HG03045 (cell line): ENCODE results near the gene NR2C2AP.
A peak's percentile ranks its signal among the peaks of the same experiment; 100 is the strongest.

Experiments used
- ATAC-seq: cut with Tn5 transposase; IDR thresholded peaks from one replicate; pipeline ENCODE4 v1.9.1; 2021; ENCODE audit warnings: mild to moderate bottlenecking, moderate library complexity; ENCODE audit not compliant: unreplicated experiment

The NR2C2AP gene

DNA sequence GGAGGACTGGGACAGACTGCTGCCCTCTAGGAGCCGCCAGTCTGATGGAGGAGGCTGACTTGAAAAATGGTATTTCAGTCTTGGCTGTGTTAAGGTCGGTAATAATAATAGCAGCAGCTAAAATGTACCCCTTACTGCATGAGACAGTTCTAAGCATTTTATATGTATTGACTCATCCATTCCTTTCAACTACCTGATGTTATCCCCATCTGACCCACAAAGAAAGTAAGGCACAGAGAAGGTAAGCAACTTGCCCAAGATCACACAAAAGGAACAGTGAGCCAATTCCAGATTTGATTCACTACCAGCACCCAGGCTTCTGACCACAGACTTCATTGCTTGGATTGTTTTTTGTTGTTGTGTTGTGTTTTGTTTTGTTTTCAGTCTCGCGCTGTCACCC, 12.6 kb upstream of the NR2C2AP start:
- ATAC-seq, result no peak

DNA sequence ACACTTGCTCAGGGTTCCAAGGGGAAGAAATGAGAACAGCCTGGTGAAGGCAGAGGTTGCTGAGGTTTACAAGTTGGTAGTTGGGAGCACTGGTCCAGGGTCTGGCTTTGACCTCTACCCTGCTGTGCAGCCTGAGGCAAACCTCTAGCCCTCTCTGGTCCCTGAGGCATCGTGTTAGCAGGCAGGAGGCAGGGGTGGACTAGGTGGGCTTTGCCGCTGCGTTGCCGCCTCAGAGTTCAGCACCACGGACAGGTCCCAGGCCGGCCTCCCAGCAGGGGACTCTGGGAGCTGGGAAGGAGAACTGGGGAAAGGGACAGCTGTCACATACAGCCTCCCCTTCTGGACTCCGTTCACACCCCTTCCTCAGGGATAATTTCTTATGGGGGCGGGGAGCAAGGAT, 11.7 kb upstream of the NR2C2AP start:
- ATAC-seq, result no peak

DNA sequence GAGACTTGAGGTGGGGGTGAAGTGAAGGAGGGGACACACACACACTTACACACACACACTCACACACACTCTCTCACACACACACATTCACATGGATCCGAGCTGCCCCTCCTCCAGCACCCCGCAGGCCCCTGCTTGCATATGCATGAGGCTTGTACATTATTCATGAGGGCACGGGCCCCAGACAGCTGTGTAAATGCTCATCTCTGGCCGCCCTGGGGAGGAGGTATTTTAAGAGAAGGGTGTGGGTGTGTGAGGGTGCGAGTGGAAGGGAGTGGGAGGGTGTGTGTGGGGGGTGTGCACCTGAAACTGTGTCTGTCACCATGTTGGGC, 10.9 kb upstream of the NR2C2AP start:
- ATAC-seq, result no peak

DNA sequence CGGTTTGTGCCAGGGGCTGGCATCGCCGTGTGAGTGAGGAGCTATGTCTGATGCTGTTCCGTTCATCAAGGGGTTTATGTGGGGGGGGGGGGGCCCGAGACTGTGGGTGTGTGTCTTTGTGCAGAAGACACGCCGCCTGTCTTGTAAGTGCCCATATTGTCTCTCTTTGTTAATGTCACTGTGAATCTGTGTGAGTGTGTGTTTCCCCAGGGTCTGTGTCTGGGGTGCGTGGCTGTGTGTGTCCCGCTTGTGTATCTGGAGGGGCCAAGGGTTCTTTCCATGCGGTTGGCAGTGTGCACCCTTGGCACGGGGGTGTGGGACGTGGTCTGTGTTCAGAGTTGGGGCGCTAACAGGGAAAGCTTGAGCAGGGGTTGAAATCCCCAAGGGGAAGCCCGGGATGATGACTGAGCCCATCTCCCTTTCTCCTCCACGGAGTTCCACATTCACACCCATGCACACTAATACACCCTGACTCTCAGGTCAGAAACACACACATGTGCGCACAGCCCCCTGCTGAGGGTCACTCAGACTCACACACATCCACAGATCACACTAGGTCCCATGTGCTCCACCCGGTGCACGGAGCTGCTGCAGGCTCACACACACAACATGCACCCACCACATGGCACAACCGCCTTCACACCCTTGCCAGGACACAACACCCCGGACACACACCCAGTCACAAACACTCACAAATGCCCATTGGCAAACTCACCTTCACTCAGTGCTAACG, 10.4 kb upstream of the NR2C2AP start:
- ATAC-seq, result no peak

DNA sequence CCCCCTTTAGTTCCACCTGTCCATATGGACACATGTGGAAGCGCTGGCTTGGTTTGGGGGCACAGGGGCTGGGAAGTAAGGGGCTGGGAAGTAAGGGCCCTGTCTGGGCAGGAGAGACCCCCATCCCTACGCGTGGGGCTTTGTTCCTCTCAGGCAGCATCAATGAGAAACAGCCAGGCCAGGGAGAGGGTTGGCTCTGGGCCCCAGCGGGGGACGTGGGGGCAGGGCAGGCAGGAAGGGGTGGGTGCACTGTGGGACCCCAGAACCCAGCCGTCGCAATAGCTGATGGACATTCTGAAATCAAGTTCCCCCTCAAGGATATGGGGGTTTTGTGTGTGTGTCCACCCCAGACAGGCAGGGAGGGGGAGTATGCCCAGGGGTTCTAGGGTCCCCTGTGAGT, 9.7 kb upstream of the NR2C2AP start:
- ATAC-seq, result no peak

DNA sequence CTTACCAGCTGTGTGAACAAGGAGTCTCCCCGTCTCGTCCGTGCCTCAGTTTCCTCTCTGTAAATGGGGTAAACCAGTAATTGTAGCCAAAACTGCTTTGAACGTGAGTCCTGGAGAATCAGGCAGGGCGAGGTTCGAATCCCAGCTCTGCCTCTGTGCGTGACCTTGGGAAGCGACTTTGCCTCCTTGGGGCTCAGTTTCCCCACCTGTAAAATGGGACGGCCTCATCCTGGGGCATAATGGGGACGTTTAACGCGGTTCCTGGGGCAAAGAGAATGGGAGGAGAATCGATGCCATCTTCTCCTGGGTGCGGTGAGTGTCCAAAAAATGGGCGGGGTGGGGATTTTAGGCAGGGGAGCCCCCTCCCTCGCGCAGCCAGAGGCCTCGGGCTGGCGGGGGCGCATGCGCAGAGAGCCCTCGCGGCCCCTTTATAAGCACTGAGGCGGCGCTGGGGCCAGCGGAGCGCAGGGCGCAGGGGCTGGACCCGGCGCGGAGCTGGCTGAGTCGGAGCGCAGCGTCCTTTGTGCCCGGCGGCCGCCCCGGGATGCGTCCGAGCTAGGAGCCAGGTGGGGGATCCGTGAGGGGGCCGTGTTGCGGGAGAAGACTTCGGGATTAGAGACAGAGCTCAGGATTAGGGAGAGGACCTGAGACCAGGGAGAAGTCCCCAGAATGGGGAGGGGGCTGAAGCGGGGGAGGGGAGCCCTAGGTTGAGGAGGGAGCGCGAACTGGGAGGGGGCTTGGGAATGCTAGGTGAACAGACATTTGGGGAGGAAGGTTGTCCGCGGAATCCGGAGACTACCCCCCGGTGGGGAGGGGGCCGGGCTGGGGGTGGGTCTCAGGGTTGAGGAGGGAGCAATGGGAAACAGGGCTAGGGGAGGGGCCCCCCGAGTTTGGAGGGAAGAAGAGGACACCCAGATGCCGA, 8.5 kb upstream of the NR2C2AP start, which contains the start of gene NCAN:
NCAN (plus strand) TSS at position 460 of the 922 bp plus-strand sequence. CDS start 4,996 bp downstream, outside the sequence.
- ATAC-seq, result no peak

DNA sequence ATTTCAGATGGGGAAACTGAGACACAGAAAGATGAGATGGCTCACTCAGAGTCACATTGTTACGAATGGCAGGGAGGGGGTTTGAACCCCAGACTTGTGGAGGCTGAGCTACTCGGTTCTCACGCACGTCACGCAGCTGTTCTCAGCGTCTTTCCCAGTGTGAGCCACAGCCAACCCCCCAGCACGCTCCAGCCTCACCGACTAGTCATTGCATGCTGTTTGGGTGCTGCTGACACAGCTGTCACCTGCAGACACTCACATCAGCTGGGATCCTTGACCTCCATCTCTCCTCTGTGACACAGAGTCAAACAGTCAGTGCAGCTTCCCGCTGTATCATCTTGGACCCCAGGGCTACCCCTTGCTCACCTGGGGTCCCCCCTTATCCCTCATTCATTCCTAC, 6.2 kb upstream of the NR2C2AP start:
- no peak for ATAC-seq

DNA sequence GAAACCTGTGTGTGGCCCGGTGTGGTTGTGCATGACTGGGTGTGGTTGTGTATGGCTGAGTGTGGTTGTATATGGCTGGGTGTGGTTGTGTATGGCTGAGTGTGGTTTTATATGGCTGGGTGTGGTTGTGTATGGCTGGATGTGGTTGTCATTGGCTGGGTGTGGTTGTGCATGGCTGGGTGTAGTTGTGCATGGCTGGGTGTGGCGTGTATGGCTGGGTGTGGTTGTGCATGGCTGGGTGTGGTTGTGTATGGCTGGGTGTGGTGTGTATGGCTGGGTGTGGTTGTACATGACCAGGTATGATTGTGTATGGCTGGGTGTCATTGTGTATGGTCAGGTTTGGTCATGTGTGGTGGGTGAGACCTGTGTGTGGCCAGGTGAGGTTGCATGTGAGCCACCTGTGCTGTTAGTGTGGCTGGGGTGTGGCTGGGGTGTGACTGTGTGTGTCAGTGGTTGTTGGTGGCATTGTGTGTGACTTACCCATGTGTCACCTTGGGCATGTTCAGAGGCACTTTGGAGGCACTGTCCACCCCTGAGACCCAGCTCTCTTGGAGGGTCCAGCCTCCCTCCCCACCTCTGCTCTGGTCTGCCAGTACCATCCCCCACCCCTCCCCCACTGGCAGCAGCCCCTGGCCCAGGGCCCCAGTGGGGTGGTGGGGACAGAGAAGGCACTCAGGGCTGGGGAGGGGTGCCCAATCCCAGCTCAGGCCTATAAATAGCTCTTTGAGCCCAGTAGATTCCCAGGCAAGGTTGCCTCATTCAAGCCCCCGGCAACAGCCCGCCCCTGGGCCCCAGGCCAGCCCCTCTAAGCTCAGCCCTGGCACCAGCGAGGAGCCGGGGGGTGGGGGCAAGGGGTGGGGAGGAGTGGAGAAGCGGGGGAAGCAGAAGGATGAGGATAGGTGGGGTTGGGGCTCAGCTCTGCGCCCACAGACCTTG, 4.7 kb upstream of the NR2C2AP start:
- ATAC-seq, result no peak

DNA sequence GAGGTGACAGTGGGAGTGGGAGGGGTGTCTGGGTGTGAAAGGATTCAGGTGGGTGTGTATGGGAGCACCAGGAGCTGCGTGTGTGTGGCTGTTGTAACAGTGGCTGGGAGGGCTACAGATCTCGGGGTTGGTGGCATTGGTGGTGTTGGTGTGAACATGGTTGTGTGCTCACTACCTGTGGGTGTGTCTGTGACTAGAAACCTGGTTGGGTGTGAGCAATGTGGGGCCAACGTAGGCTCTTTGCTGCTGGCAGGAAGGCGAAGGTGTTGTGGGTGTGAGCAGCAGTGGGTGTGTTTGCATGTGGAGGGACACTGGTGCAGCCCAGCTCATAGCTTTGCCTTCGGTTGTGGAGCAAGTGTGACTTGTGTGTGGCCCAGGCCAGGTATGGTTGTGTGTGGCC, 3.7 kb upstream of the NR2C2AP start:
- ATAC-seq, result no peak

DNA sequence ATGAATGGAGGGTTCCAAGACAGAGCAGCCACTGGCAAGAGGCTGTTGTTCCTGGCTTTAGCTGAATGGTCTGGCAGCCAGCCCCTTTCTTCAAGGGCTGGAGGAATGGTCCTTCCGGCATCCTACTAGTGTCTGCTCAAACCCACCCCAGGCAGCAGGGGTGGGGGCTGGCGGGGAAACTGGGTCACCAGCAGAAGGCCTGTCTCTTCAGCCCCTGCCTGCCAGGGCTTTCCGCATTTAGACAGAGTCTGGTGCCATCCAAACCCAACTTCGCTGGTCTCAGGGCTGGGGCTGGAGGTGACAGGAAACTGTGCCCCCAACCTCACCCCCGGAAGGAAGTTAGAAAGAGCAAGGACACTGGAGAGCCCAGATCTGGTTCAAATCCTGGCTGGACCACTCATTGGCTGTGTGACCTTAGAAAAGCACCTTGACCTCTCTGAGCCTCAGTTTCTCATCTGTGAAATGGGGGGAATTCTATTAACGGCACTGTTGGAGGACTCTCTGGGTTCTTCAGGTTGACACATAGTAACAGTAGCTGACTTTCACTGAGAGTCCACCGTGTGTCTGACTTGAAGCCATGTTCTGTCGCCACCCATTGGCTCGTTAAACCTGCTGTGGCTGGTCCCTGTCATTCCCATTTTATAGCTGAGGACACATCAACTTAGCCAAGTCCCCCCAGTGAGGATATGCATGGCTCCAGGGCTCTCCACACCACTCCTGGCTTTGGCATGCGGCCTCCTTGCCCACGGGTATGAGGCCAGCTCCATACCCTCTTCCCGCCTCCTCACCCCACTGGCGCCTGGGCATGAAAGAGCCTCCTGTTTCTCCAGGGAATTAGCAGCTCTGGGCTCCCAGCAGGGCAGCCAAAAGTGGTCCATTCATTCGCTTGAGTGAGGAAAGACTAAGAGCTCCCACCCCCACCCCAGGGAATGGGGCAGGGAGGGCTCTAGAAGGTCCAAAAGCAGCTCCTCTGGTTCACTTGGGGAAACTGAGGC, 2.5 kb upstream of the NR2C2AP start:
- no peak for ATAC-seq

DNA sequence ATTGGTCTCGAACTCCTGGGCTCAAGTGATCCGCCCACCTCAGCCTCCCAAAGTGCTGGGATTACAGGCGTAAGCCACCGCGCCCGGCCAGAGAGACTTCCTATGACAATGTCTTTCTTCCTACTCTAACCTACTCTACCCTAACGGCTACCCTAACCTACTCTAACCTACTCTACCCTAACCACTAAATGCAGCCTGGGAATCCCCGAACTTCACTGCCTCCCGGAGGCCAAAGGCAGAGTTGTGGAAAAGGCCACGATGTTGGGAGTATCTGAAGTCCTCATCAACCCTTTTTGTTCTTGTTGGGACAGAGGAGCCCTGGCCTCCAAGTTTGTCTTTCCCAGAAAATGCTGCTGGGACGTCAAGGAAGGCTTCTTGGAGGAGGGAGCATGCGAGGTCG, 967 bp upstream of the NR2C2AP start:
- ATAC-seq, result no peak

DNA sequence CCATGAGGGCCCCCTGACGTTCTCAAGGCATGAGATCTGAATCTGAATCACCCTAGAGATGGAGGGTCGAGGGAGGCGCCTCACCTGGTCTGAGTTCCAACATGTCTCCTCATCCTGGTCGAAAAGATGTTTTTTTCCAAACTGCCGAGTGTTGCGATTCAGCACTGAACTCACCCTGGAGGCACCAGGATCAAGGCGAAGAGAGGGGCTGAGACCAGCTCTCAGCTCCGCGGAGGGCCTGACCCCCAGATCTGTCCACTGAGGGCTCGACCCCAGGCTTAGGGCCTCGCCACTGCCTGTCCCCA, 555 bp downstream of the NR2C2AP start:
- no peak for ATAC-seq

DNA sequence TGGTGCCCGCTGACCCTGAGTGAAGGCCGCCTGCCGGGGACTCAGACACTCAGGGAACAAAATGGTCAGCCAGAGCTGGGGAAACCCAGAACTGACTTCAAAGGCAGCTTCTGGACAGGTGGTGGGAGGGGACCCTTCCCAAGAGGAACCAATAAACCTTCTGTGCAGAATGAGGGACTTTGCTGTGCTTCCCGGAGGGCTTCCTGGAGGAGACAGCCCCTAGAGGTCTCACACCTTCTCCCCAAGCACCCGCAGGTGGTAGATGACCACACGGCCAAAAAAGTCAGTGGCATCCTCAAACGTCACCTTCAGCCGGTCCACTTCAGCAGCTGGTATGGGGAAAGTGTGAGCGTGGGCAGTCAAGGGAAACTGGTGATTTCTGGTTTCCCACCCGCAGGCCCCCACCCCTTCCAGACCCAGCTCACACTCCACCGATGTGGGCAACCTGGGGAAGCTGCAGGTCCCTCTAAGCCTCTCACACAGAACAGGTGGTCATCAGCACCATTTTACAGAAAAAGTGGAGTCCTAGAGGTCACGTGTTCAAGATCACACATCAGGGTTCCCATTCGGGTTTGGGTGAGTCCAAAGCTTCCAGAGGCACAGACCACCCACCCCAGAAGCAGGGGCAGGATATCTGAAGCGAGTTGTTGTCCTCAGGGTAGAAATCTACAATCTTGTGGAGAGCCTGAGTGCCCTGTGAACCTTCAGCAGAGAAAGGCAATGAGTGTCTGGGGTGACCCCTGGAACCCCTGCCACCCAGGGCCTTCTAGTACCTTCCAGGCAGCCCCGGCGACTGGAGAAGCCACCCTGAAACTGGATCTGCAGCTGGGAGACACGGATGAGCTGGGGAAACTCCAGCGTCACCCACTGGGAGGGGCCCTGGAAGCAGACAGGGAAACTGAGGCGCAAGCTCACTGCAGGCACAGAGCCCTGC, 1.2 kb downstream of the NR2C2AP start:
- ATAC-seq, result no peak

DNA sequence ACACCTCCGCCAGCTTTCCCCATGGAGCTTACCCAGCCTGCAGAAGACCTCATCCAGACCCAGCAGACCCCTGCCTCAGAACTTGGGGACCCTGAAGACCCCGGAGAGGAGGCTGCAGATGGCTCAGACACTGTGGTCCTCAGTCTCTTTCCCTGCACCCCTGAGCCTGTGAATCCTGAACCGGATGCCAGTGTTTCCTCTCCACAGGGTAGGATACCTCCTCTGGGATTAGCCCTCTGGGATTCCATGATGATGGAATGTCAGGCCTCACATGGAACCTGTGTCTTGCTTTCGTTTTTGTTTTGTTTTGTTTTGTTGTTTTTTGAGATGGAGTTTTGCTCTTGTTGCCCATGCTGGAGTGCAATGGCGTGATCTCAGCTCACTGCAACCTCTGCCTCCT, 9.3 kb downstream of the NR2C2AP start:
- no peak for ATAC-seq

DNA sequence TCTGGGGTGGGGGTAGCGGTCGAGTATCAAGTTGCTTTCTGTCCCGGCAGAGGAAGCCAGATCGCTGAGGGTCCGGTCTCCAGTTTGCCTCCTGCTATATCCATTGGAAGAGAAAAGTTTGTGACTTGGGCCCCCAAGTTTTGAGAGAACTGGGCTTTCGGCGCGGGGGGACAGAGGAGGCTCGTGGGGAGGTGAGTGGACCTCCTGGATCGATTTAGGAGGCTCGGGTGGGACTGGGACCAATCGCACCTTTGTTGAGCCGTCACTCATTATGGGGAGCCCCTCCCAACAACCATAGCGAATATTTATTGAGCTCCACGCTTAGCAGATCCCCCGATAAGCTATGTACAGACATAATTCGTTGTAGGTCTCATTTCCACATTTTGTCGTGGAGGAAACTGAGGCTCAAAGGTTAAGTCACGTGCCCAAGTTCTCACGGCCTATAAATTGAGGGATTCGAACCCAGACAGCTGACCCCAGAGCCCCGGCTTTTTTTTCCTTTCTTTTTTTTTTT, 10.2 kb downstream of the NR2C2AP start:
- no peak for ATAC-seq

DNA sequence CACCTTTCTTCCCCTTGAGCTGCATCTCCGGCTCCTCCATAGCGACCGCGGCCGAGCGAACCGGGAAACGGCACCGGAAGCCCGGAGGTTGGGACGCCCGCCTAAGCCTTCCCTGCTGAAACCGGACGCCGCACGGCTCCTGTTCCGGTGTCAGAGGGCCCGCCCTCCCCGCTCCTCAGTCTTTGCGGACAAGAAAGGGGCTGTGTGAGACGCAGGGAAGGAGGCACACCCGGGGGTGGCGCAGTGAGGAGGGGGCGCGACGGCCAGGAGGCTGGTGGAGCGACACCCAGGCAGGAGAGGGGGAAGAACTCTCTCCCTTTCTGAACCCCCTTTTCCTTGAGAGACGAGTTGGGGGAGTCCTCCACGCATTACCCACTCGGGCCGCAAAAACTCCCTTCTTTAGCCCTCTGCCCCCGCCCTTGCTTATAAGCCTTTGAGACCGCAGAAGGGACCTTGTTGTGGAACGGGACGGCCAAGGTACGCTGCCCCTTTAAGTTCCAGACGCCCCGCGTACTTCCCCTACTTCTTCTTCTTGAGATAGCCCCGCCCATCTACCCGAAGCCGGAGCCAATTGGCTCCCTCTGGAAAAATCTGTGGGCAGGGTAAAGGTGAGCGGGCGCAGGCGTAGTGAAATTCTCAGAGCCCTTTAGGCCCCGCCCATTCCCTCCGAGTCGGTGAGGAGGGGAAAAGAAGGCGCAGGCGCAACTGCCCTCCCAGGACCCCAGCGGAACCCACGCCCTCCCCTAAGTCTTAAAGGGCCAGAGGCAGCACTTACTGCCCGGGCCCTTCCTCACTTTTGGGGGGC, 10.9 kb downstream of the NR2C2AP start, which contains the start of the genes BORCS8 and RFXANK:
BORCS8 (minus strand) TSS at position 75 of the 805 bp plus-strand sequence; CDS start at position 40, 35 bp downstream.
RFXANK (plus strand) TSS at position 181 of the 805 bp plus-strand sequence. CDS start 1,689 bp downstream, outside the sequence.
- peak; percentile 79 for ATAC-seq

DNA sequence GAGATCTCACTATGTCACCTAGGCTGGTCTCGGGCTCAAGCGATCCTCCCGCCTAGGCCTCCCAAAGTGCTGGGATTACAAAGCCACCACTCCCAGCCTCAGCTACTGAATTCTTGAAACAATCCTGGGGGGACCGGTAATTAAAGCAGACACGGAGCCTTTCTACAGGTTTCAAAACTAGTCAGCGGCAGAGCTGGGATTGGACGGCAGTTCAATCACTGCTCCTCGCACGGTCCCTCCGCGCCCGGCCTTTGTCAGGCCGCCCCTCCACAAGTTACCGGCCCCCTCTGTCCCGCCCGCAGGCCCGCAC, 11.5 kb downstream of the NR2C2AP start:
- no peak for ATAC-seq

DNA sequence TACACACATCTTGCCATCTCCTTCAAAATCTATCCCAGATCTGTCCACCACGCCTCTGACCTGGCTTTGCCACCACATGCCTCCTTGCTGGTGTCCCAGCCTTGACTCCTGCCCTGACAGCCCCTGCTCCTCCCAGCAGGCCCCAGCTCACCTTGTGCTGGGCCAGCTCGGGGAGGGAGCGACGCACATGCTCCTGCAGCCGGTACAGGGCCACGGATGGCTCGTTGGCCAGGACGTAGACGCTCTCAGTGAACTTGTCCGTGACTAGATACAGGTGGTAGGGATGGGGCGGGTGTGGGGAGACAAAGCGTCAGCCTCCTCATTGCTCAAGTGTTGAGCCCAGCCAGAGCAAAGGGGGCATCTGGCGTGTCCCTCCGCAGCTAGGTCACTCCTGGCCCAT, 16.5 kb downstream of the NR2C2AP start:
- no peak for ATAC-seq
